HEK293T (cell line): Measurements from ENCODE around the gene SEPTIN1.
A peak's percentile ranks its signal among the peaks of the same experiment; 100 is the strongest.

Source experiments
- CTCF ChIA-PET: fragments of 350-600 bp; formaldehyde crosslinking; extraction: SDS; loops from one replicate; lab custom pipeline; 2021; ENCODE audit warnings: antibody characterized with exemption, inconsistent platforms; lab: Yijun Ruan, JAX
- POLR2A ChIA-PET: fragments of 350-600 bp; formaldehyde crosslinking; extraction: SDS; loops from one replicate; lab custom pipeline; 2020; ENCODE audit warnings: antibody characterized with exemption, inconsistent platforms; lab: Yijun Ruan, JAX
- DNase-seq: peaks from one replicate; pipeline ENCODE4 v3.0.0; 2012; ENCODE audit warnings: mixed read lengths; ENCODE audit errors: extremely low spot score
- ARNT ChIP-seq: fragments of 450-650 bp; IDR thresholded peaks from 2 replicates; pipeline ENCODE4 v1.6.1; 2017; ENCODE audit warnings: mild to moderate bottlenecking
- BHLHE40 ChIP-seq: fragments of 450-650 bp; IDR thresholded peaks from 2 replicates; pipeline ENCODE4 v1.6.1; 2016; ENCODE audit warnings: mild to moderate bottlenecking, moderate library complexity, borderline replicate concordance
- CTBP1 ChIP-seq: fragments of 450-650 bp; IDR thresholded peaks from 2 replicates; pipeline ENCODE4 v1.6.1; 2016; ENCODE audit warnings: borderline replicate concordance
- ELF4 ChIP-seq: fragments of 450-650 bp; IDR thresholded peaks from 2 replicates; pipeline ENCODE4 v1.6.1; 2017; ENCODE audit warnings: antibody characterized with exemption
- FOXA1 ChIP-seq: fragments of 450-650 bp; IDR thresholded peaks from 2 replicates; pipeline ENCODE4 v1.6.1; 2016; ENCODE audit warnings: mild to moderate bottlenecking
- FOXK2 ChIP-seq: fragments of 450-650 bp; IDR thresholded peaks from 2 replicates; pipeline ENCODE4 v1.6.1; 2016; ENCODE audit warnings: mild to moderate bottlenecking
- FOXM1 ChIP-seq: fragments of 450-650 bp; IDR thresholded peaks from 2 replicates; pipeline ENCODE4 v1.6.1; 2017; ENCODE audit warnings: mild to moderate bottlenecking, borderline replicate concordance
- HDGF ChIP-seq: fragments of 450-650 bp; IDR thresholded peaks from 2 replicates; pipeline ENCODE4 v1.6.1; 2017; ENCODE audit warnings: antibody characterized with exemption, borderline replicate concordance
- L3MBTL2 ChIP-seq: fragments of 450-650 bp; conservative IDR thresholded peaks from 2 replicates; pipeline ENCODE4 v1.6.1; 2016; ENCODE audit warnings: mild to moderate bottlenecking
- LEF1 ChIP-seq: fragments of 450-650 bp; IDR thresholded peaks from 2 replicates; pipeline ENCODE4 v1.6.1; 2017; ENCODE audit warnings: mild to moderate bottlenecking, borderline replicate concordance
- NFRKB ChIP-seq: fragments of 450-650 bp; IDR thresholded peaks from 2 replicates; pipeline ENCODE4 v1.6.1; 2016; ENCODE audit warnings: mild to moderate bottlenecking, moderate library complexity
- SP1 ChIP-seq: fragments of 450-650 bp; IDR thresholded peaks from 2 replicates; pipeline ENCODE4 v1.6.1; 2017
- SUZ12 ChIP-seq: fragments of 450-650 bp; IDR thresholded peaks from 2 replicates; pipeline ENCODE4 v1.6.1; 2016; ENCODE audit warnings: mild to moderate bottlenecking
- TARDBP ChIP-seq: fragments of 450-650 bp; IDR thresholded peaks from 2 replicates; pipeline ENCODE4 v1.6.1; 2016
- ZNF384 ChIP-seq: fragments of 450-650 bp; IDR thresholded peaks from 2 replicates; pipeline ENCODE4 v1.6.1; 2016
- TF ChIP-seq, protein P1 (sequence below): fragments of 450-650 bp; IDR thresholded peaks from 2 replicates; pipeline ENCODE4 v1.6.1; 2016

The SEPTIN1 gene

DNA sequence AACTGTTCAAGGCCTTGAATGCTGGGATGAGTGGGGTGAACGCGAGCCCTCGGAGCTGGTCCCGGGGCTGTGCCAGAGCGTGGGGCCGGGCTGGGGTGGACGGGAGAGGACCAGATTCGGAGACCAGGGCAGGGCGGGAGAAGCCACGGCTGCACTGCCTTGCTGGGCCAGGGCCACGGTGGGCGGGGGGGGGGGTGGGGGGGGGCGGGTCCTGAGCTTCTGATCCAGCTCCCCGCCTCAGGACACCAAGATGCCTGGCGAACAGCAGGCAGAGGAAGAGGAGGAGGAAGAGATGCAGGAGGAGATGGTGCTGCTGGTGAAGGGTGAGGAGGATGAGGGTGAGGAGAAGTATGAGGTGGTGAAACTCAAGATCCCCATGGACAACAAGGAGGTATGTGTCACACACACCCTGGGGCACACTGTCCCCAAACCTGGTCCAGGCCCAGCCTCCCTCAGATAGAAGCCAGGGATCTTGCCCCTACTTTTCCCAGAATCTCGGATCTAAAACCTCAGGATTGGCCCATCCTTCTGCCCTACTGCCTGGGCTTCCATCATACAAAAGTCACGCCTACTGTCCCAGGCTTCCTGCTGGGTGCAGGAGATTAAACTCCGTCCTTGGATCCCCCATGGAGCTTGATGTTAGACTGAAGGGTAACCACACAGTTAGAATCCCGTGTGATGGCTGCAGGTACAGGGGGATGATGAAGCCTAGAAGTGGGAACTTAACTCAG is 25.6 kb upstream of the SEPTIN1 start:
- POLR2A ChIA-PET: interaction anchor here (0.6 to 7.4 kb wide), 31 partner anchors 8 to 353 kb away, joined by 3 to 97 read pairs (median 4); partner anchors contain the start of genes ALDOA, CD2BP2, DCTPP1 and FBRS
- CTCF ChIA-PET: interaction anchor here (0.6 to 2.6 kb wide), 11 partner anchors 9 to 316 kb away, joined by 3 to 20 read pairs (median 6); partner anchors contain the start of genes DCTPP1, TBC1D10B and ZNF48
- TF ChIP-seq HDGF: 0 out of 2 replicates have a peak, but pooled peaks have one; percentile 16
- no peak for TF ChIP-seq FOXM1
- peak; percentile 63 for DNase-seq

DNA sequence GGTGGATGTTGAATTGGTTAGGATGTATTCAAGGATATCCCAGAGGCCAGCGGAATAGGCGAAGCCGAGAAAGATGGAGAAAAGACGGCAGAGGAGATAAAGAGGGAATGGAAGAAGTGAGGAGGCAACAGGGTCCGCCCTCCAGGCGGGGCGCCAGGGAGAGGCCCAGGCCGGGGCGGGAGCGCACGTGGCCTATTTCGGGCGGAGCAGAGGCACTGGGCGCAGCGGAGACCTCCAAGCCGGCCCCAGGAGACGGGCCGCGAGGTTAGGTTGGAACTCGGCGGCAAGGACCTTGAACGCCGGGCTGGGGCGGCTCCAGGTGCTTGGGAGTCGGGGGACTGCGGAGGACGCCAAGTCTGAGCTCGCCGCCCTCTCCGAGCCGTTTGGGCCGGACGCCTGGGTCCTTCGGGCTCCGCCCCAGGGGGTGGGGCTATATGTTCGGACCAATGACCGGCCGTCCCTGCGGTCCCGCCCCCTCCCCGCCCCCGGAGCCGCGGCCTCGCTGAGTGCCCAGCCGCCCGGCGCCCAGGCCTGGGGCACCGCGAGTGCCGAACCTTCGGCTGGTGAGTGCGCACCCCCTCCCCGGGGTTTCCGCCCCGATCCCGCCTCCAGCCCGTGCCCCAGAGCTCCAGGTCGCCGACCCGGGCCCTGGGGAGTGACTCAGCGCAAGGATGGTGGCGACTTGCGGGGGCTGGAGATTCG is 24.9 kb upstream of the SEPTIN1 start, which contains the start of gene ZNF771:
Gene ZNF771, plus strand, starts transcription at position 505 of the 702 bp plus-strand sequence. CDS start 448 bp downstream, outside the sequence.
- TF ChIP-seq BHLHE40 (no peak), HDGF (0 out of 2 replicates have a peak, but pooled peaks have one; percentile 52), ELF4 (no peak; the same call in 1 of the 2 replicates), CTBP1 (peak; percentile 71), ZNF384 (no peak), TARDBP (no peak), ARNT (no peak), L3MBTL2 (peak; percentile 94)
- CTCF ChIA-PET: interaction anchor here (0.6 to 2.2 kb wide), 8 partner anchors 12 to 315 kb away, joined by 3 to 15 read pairs (median 4); partner anchors contain the start of genes DCTPP1, TBC1D10B and ZNF48
- peak; percentile 94 for DNase-seq
- POLR2A ChIA-PET: interaction anchor here (0.6 to 7.4 kb wide), 31 partner anchors 9 to 352 kb away, joined by 3 to 97 read pairs (median 4); partner anchors contain the start of genes ALDOA, CD2BP2, DCTPP1 and FBRS

DNA sequence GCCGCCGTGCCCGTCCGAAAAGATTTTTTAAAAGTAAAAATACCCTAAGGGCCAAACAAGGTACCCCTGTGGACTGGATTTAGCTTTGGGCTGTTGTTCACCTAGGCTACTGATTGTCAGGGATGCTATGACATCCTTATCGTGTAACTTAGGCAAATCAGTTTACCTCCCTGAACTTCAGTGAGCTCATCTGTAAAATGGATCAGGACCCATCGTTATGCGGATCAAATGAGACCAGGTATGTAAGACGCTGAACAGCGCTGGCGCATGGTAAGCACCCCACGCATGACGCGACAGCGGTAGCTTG is 24.4 kb upstream of the SEPTIN1 start:
- CTCF ChIA-PET: interaction anchor here (0.6 to 2.2 kb wide), 5 partner anchors 11 to 313 kb away, joined by 3 to 15 read pairs (median 7); partner anchors contain the start of genes DCTPP1, TBC1D10B and ZNF48
- no peak for TF ChIP-seq FOXM1
- TF ChIP-seq SP1: no peak
- no peak for TF ChIP-seq HDGF
- no peak for TF ChIP-seq FOXA1
- TF ChIP-seq ARNT: no peak
- no peak for TF ChIP-seq L3MBTL2
- TF ChIP-seq LEF1: no peak
- TF ChIP-seq SUZ12: no peak
- no peak for TF ChIP-seq TARDBP
- no peak for TF ChIP-seq ELF4
- TF ChIP-seq ZNF384: no peak
- TF ChIP-seq NFRKB: no peak
- TF ChIP-seq, protein P1, sequence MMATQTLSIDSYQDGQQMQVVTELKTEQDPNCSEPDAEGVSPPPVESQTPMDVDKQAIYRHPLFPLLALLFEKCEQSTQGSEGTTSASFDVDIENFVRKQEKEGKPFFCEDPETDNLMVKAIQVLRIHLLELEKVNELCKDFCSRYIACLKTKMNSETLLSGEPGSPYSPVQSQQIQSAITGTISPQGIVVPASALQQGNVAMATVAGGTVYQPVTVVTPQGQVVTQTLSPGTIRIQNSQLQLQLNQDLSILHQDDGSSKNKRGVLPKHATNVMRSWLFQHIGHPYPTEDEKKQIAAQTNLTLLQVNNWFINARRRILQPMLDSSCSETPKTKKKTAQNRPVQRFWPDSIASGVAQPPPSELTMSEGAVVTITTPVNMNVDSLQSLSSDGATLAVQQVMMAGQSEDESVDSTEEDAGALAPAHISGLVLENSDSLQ: no peak
- no peak for DNase-seq
- POLR2A ChIA-PET: interaction anchor here (0.9 to 7.4 kb wide), 18 partner anchors 9 to 341 kb away, joined by 3 to 97 read pairs (median 6); partner anchors contain the start of genes ALDOA, DCTPP1, SEPTIN1 and TBC1D10B

DNA sequence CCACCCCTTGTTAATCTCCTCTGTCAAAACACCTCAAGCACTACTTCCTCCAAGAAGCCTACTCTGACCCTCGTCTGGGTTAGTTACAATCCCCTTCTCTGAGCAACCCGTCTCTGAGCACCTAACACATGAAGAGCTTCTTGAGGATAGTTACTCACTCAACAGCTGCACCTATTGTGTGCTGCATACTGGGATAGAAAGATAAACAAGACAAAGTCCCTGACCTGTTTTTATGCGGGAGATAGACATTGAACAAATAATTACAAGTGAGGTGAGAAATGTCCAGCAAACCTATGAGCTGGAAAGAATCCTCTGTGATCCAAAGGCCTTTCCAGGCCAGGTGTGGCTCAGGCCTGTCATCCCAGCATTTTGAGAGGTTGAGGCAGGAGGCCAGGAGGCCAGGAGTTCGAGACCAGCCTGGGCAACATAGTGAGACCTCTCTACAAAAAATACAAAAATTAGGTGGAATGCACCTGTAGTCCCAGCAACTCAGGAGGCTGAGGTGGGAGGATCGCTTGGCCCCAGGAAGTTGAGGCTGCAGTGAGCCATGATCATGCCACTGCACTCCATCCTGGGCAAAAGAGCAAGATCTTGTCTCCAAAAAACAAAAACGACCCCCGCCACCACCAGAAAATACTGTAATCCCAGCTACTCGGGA is 19.5 kb upstream of the SEPTIN1 start:
- no peak for DNase-seq
- ChIA-PET CTCF (interaction anchor here (1.4 kb wide), 1 partner anchor 10 kb away, joined by 5 read pairs; no protein-coding TSS in a partner anchor), POLR2A (interaction anchor here (1.1 to 3.7 kb wide), 4 partner anchors 10 to 31 kb away, joined by 3 to 16 read pairs (median 6); partner anchors contain the start of gene DCTPP1)
- TF ChIP-seq NFRKB (no peak), CTBP1 (no peak), FOXK2 (no peak), ZNF384 (no peak), L3MBTL2 (no peak), FOXM1 (no peak), ELF4 (no peak), ARNT (no peak), BHLHE40 (no peak), HDGF (no peak), TARDBP (no peak), SP1 (no peak), SUZ12 (no peak), LEF1 (no peak), FOXA1 (no peak)
- TF ChIP-seq, protein P1: no peak

DNA sequence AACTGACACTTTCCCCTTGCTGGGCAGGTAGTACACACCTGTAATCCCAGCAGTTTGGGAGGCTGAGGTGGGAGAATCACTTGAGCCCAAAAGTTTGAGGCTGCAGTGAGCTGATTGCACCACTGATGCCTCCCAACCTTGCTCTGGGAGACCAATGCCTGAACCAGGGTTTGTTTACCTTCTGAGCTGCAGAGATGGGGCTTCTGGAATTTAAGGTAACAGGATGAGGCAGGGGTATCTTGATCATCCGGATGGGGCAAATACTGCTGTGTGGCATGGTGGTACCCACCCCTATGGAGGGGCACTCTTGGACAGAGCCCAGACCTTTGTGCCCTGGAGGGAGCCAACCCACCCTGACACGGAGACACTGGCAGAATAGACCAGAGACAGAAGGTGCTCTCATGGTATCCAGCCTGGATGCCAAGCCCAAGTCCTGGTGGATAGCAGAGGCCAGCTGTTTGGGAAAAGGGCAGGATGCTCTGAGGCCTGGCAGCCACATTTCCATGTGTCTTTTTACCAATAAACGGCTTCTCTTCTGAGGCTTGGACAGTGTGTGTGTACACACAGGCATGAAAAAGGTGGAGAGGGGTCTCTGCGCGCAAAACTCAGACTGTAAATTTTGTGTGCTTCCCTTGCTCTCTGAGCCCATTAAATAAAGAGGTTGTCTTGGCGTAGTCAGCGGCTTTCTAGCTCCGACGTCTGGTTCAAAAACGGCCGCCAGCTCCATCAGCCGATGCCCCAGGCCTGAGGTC is 17.2 kb upstream of the SEPTIN1 start:
- ChIA-PET CTCF (interaction anchor here (0.6 to 1.5 kb wide), 5 partner anchors 10 to 307 kb away, joined by 3 to 6 read pairs (median 4); partner anchors contain the start of gene TBX6), POLR2A (interaction anchor here (0.7 to 3.7 kb wide), 8 partner anchors 9 to 334 kb away, joined by 3 to 19 read pairs (median 4); partner anchors contain the start of genes ALDOA, CD2BP2, DCTPP1 and ZNF689)
- TF ChIP-seq L3MBTL2: no peak
- TF ChIP-seq HDGF: no peak
- no peak for TF ChIP-seq FOXM1
- no peak for DNase-seq
